ENCODE data around the gene IL16. TPM values are rescaled to one million over a fixed set of nuclear protein-coding genes. Genes with fewer than 3 reads are reported as not detected.

The IL16 gene
- polyA plus RNA-seq, 1 experiment: 0.01 TPM

DNA sequence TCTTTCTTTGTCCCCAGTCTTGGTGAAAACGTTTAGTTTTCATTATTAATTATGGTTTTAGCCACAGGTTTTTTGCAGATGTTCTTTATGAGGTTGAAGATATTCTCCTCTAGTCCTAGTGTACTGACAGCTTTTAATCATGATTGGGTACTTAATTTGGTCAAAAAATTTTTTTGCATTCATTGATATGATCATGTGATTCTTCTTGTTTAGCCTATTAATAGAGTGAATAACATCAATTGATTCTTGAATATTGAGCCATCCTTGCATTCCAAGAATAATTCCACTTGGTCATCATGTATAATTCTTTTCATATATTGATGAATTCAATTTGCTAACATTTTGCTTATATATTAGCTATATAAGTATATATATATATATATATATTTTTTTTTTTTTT is 46.1 kb downstream of the IL16 start:
- TF ChIP-seq, protein P1, sequence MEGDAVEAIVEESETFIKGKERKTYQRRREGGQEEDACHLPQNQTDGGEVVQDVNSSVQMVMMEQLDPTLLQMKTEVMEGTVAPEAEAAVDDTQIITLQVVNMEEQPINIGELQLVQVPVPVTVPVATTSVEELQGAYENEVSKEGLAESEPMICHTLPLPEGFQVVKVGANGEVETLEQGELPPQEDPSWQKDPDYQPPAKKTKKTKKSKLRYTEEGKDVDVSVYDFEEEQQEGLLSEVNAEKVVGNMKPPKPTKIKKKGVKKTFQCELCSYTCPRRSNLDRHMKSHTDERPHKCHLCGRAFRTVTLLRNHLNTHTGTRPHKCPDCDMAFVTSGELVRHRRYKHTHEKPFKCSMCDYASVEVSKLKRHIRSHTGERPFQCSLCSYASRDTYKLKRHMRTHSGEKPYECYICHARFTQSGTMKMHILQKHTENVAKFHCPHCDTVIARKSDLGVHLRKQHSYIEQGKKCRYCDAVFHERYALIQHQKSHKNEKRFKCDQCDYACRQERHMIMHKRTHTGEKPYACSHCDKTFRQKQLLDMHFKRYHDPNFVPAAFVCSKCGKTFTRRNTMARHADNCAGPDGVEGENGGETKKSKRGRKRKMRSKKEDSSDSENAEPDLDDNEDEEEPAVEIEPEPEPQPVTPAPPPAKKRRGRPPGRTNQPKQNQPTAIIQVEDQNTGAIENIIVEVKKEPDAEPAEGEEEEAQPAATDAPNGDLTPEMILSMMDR (IDR thresholded peaks at IDR 0.05; ENCODE audit: insufficient read depth, low read depth, low read length): no peak
- H3K4me3 ChIP-seq (ENCODE audit: low read depth, low read length): no peak overlapping the region
- POLR2A ChIA-PET: no interaction called here
- no peaks in the 10 kb centered on the region for H3K36me3 ChIP-seq (ENCODE audit: control insufficient read depth, insufficient read depth, low read length)
- H3K27me3 ChIP-seq (ENCODE audit: control insufficient read depth, insufficient read depth, low read length): no peaks in the 10 kb centered on the region
- no peak for DNase-seq (ENCODE audit: low read depth)
- CTCF ChIA-PET: no interaction called here

DNA sequence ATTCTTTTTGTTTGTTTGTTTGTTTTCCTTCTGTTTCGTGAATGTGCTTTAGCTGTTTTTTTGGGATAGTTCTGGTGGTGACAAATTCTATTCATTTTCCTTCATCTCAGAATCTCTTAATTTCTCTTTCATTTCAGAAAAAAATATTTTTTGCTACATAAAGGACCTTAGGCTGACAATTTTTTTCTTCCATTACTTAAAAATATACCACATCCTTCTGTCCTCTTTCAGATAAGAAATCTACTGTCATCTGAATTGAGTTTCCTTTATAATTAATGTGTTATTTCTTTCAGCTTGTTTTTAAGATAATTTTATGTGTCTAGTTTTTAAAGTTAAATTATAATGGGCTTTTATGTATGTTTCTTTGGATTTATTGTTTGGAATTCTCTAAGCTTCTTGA is 47.6 kb downstream of the IL16 start:
- TF ChIP-seq, protein P1 (IDR thresholded peaks at IDR 0.05; ENCODE audit: insufficient read depth, low read depth, low read length): no peak
- CTCF ChIA-PET: interaction anchor here (1.3 kb wide), 1 partner anchor 89 kb away, joined by 3 read pairs; no protein-coding TSS in a partner anchor
- Histone ChIP-seq H3K36me3 (ENCODE audit: control insufficient read depth, insufficient read depth, low read length) (no peaks in the 10 kb centered on the region), H3K4me3 (ENCODE audit: low read depth, low read length) (no peak overlapping the region), H3K27me3 (ENCODE audit: control insufficient read depth, insufficient read depth, low read length) (no peaks in the 10 kb centered on the region)
- DNase-seq (ENCODE audit: low read depth): no peak
- POLR2A ChIA-PET: no interaction called here

DNA sequence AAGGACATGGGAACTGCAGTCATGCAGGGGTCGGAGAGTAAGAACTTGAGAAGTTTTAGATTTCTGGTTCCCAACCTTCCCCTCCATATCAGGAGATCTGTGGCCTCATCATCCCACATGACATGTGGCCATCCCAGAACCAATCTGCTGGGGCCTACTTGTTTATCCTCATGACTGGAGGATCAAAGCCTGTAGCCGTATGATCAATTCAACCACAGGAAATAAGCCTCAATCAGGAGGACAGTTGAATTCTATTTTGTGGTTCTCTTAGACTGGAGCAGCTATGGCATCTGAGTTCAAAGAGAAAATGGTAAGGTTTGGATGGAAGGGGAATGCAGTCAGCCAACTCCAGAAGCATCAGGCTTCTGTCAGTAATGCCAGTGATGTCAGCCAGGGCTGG is 57.2 kb downstream of the IL16 start:
- POLR2A ChIA-PET: no interaction called here
- H3K4me3 ChIP-seq (ENCODE audit: low read depth, low read length): no peak overlapping the region
- TF ChIP-seq, protein P1 (IDR thresholded peaks at IDR 0.05; ENCODE audit: insufficient read depth, low read depth, low read length): no peak

DNA sequence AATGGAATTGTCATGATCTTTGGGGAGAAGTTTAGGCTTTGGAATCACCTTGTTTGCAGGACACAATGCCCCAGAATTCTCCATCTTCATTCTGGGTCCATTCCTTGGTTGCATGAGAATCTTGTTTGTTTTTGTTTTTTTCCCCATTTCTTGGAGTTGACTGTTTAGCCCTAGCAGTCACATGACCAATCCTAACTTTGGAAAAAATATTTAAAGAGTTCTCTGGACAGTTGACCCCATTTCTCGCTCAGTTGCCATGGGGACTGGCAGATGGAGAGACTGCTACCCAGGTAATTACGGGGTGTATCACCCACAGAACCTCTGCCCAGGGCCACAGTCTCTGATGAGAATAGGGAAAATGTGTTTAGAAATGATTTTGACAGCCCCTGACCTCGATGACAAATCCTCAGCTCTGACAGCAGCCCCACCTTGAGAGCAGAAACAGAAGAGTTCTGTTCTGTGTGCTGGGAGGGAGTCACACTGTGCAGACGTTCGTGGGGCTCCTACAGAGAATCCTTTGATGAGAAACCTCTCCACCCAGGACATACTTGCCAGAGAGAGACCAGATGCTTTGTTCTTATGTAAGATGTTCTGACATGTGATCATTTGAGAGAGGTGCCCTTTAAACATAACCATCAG is 57.7 kb downstream of the IL16 start:
- H3K27me3 ChIP-seq (ENCODE audit: control insufficient read depth, insufficient read depth, low read length): no peaks in the 10 kb centered on the region; the same call in none of the 2 replicates
- POLR2A ChIA-PET: no interaction called here
- no peak for DNase-seq (ENCODE audit: low read depth)
- no peaks in the 10 kb centered on the region for H3K36me3 ChIP-seq (ENCODE audit: control insufficient read depth, insufficient read depth, low read length)
- no peak overlapping the region for H3K4me3 ChIP-seq (ENCODE audit: low read depth, low read length)
- CTCF ChIA-PET: interaction anchor here (0.6 to 3.8 kb wide), 7 partner anchors 11 to 277 kb away, joined by 3 to 40 read pairs (median 4); no protein-coding TSS in a partner anchor
- TF ChIP-seq, protein P1 (IDR thresholded peaks at IDR 0.05; ENCODE audit: insufficient read depth, low read depth, low read length): no peak

More for the DNA sequence above, 57.2 kb downstream of the IL16 start:
- CTCF ChIA-PET: interaction anchor here (0.9 to 3.8 kb wide), 6 partner anchors 12 to 276 kb away, joined by 3 to 40 read pairs (median 10); no protein-coding TSS in a partner anchor
- Histone ChIP-seq H3K36me3 (ENCODE audit: control insufficient read depth, insufficient read depth, low read length) (no peaks in the 10 kb centered on the region), H3K27me3 (ENCODE audit: control insufficient read depth, insufficient read depth, low read length) (no peaks in the 10 kb centered on the region; the same call in none of the 2 replicates)
- DNase-seq (ENCODE audit: low read depth): no peak

DNA sequence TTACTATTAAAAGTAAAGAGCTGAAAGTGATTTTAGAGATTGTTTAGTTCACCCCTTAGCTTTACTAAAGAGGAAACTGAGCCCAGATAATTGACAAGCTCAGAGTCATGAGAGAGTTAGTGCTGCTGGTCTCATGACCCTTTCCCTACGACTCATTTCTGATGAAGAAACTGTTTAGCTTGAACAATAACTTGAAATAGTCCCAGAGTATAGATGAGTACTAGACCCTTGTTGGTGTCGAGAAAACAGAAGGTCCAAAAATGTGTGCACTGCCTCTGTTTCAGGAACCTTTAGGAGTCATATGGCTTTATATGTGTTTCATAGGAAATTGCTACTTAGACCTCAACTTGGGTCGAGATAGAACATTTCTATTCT is 58.2 kb downstream of the IL16 start:
- CTCF ChIA-PET: interaction anchor here (0.6 to 3.8 kb wide), 5 partner anchors 11 to 149 kb away, joined by 3 to 40 read pairs (median 15); no protein-coding TSS in a partner anchor
- DNase-seq (ENCODE audit: low read depth): no peak
- TF ChIP-seq, protein P1 (IDR thresholded peaks at IDR 0.05; ENCODE audit: insufficient read depth, low read depth, low read length): no peak
- Histone ChIP-seq H3K36me3 (ENCODE audit: control insufficient read depth, insufficient read depth, low read length) (no peaks in the 10 kb centered on the region), H3K4me3 (ENCODE audit: low read depth, low read length) (no peak overlapping the region), H3K27me3 (ENCODE audit: control insufficient read depth, insufficient read depth, low read length) (peaks cover under 1% of the 10 kb centered on the region)
- POLR2A ChIA-PET: no interaction called here
